ENCODE results near the gene PIK3AP1. TPM values are rescaled to one million over a fixed set of nuclear protein-coding genes. Genes with fewer than 3 reads are reported as not detected.
A peak's percentile ranks its signal among the peaks of the same experiment; 100 is the strongest.

PIK3AP1 gene
- total RNA-seq, 1 experiment from 2014 or later = 1.6 TPM

- TF ChIP-seq CTCF (IDR thresholded peaks at IDR 0.05; ENCODE audit: insufficient read depth in 1 of 2, low read depth in 1 of 2, low read length in 1 of 2, severe bottlenecking in 1 of 2, unreplicated experiment in 1 of 2) = no peak
- no peaks in the 10 kb centered on the region; the same call in 1 of the 2 replicates for H3K27me3 ChIP-seq (replicated peaks; ENCODE audit: control insufficient read depth, insufficient read depth, low read length)
- intact Hi-C loops (cut with micrococcal nuclease; ENCODE audit: unreplicated experiment) = no loop called here
- H3K4me3 ChIP-seq (ENCODE audit: low read depth, low read length) = no peak overlapping the region
- no peaks in the 10 kb centered on the region for H3K36me3 ChIP-seq (ENCODE audit: control insufficient read depth, insufficient read depth, low read length)
- H3K9me3 ChIP-seq = no peaks in the 10 kb centered on the region
- peaks cover 49% of the 10 kb centered on the region for H3K4me1 ChIP-seq
- Mint-ChIP-seq H3K9me3 (ENCODE audit: unreplicated experiment) (no peaks in the 10 kb centered on the region), H3K4me3 (ENCODE audit: unreplicated experiment) (no peak overlapping the region), H3K27me3 (ENCODE audit: insufficient read depth, unreplicated experiment) (no peaks in the 10 kb centered on the region), H3K27ac (ENCODE audit: unreplicated experiment) (no peak overlapping the region), H3K36me3 (ENCODE audit: insufficient read depth, unreplicated experiment) (peaks cover 5% of the 10 kb centered on the region), H3K4me1 (ENCODE audit: low read depth, unreplicated experiment) (peaks cover 18% of the 10 kb centered on the region)
- no peak for DNase-seq
- POLR2A ChIA-PET = interaction anchor here (0.6 kb wide), 1 partner anchor 49 kb away, joined by 5 read pairs; no protein-coding TSS in a partner anchor
- BruUV-seq (replicated peaks) = no TSS peak
- CTCF ChIA-PET = no interaction called here
These were observed 83.8 kb downstream of the PIK3AP1 start for GRCh38 chr10:96636551-96636950.

- peaks cover 18% of the 10 kb centered on the region for H3K4me1 Mint-ChIP-seq (ENCODE audit: low read depth, unreplicated experiment)
- no peaks in the 10 kb centered on the region for H3K27me3 Mint-ChIP-seq (ENCODE audit: insufficient read depth, unreplicated experiment)
- Histone ChIP-seq H3K36me3 (ENCODE audit: control insufficient read depth, insufficient read depth, low read length) (no peaks in the 10 kb centered on the region), H3K9me3 (no peaks in the 10 kb centered on the region), H3K4me1 (peaks cover 44% of the 10 kb centered on the region), H3K27me3 (replicated peaks; ENCODE audit: control insufficient read depth, insufficient read depth, low read length) (no peaks in the 10 kb centered on the region), H3K4me3 (ENCODE audit: low read depth, low read length) (no peak overlapping the region)
- no peaks in the 10 kb centered on the region for H3K9me3 Mint-ChIP-seq (ENCODE audit: unreplicated experiment)
- intact Hi-C loops (cut with micrococcal nuclease; ENCODE audit: unreplicated experiment) = loop anchor here (1.0 to 2.0 kb wide), 2 partner anchors 21 to 46 kb away; partner anchors contain the start of gene TM9SF3
- ChIA-PET CTCF (no interaction called here), POLR2A (interaction anchor here (1.4 kb wide), 1 partner anchor 46 kb away, joined by 5 read pairs; the partner anchor contains the start of gene TM9SF3)
- no peak for TF ChIP-seq CTCF (IDR thresholded peaks at IDR 0.05; ENCODE audit: insufficient read depth in 1 of 2, low read depth in 1 of 2, low read length in 1 of 2, severe bottlenecking in 1 of 2, unreplicated experiment in 1 of 2)
- peak; percentile 85 to 86 for DNase-seq
- H3K4me3 Mint-ChIP-seq (ENCODE audit: unreplicated experiment) = no peak overlapping the region
- H3K27ac Mint-ChIP-seq (ENCODE audit: unreplicated experiment) = peak overlapping the region; percentile 84
- H3K36me3 Mint-ChIP-seq (ENCODE audit: insufficient read depth, unreplicated experiment) = peaks cover 5% of the 10 kb centered on the region
- no TSS peak for BruUV-seq (replicated peaks)
These were observed 87.2 kb downstream of the PIK3AP1 start for GRCh38 chr10:96632974-96633710.

GRCh38 chr10:96627292-96627691 lies 93.0 kb downstream of the PIK3AP1 start:
- no peaks in the 10 kb centered on the region for H3K36me3 ChIP-seq (ENCODE audit: control insufficient read depth, insufficient read depth, low read length)
- no peaks in the 10 kb centered on the region for H3K9me3 Mint-ChIP-seq (ENCODE audit: unreplicated experiment)
- peaks cover 6% of the 10 kb centered on the region for H3K4me1 Mint-ChIP-seq (ENCODE audit: low read depth, unreplicated experiment)
- H3K27me3 Mint-ChIP-seq (ENCODE audit: insufficient read depth, unreplicated experiment) = no peaks in the 10 kb centered on the region
- H3K9me3 ChIP-seq = no peaks in the 10 kb centered on the region
- intact Hi-C loops (cut with micrococcal nuclease; ENCODE audit: unreplicated experiment) = no loop called here
- no peak overlapping the region for H3K27ac Mint-ChIP-seq (ENCODE audit: unreplicated experiment)
- peaks cover 14% of the 10 kb centered on the region for H3K4me1 ChIP-seq
- no peaks in the 10 kb centered on the region for H3K36me3 Mint-ChIP-seq (ENCODE audit: insufficient read depth, unreplicated experiment)
- ChIA-PET POLR2A (no interaction called here), CTCF (no interaction called here)
- no peak for DNase-seq
- H3K4me3 Mint-ChIP-seq (ENCODE audit: unreplicated experiment) = no peak overlapping the region
- TF ChIP-seq CTCF (IDR thresholded peaks at IDR 0.05; ENCODE audit: insufficient read depth in 1 of 2, low read depth in 1 of 2, low read length in 1 of 2, severe bottlenecking in 1 of 2, unreplicated experiment in 1 of 2) = no peak
- no TSS peak for BruUV-seq (replicated peaks)
- no peaks in the 10 kb centered on the region for H3K27me3 ChIP-seq (replicated peaks; ENCODE audit: control insufficient read depth, insufficient read depth, low read length)
- no peak overlapping the region for H3K4me3 ChIP-seq (ENCODE audit: low read depth, low read length)

Measured in Caco-2 (cell line).